GM19395 (cell line): Measurements from ENCODE around the gene PINK1.
A peak's percentile ranks its signal among the peaks of the same experiment; 100 is the strongest.
"Not testable (repeated sequence)": the region's sequence is repeated elsewhere in the genome, so short reads cannot be mapped to it uniquely, and the experiment has no call there.

Source experiments
- ATAC-seq: cut with Tn5 transposase; IDR thresholded peaks from one replicate; pipeline ENCODE4 v1.9.1; 2021; ENCODE audit warnings: mild to moderate bottlenecking, moderate library complexity; ENCODE audit not compliant: unreplicated experiment

Gene PINK1

DNA sequence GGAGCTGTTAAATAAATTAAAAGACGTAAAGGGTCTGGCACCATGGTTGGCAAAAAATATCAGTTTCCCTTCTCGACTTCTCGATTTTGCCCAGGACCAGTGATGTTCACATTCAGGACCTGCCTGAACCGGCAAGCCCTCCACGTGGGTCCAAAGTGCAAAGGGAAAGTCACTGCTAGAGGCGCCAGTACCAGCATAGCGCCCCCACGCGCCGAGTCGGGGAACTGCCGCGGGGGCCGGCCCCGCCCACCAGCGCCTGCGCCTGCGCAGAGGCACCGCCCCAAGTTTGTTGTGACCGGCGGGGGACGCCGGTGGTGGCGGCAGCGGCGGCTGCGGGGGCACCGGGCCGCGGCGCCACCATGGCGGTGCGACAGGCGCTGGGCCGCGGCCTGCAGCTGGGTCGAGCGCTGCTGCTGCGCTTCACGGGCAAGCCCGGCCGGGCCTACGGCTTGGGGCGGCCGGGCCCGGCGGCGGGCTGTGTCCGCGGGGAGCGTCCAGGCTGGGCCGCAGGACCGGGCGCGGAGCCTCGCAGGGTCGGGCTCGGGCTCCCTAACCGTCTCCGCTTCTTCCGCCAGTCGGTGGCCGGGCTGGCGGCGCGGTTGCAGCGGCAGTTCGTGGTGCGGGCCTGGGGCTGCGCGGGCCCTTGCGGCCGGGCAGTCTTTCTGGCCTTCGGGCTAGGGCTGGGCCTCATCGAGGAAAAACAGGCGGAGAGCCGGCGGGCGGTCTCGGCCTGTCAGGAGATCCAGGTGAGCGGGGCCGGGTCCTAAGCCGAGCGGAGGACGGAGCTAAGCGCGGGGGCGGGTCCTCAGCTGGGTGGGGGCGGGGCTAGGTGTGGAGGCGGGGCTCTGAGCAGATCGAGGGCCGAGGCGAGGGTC lies at the start of gene PINK1:
Gene PINK1, plus strand, starts transcription at position 269 of the 875 bp plus-strand sequence. Its CDS starts 91 bp downstream, at position 360.
- ATAC-seq: peak; percentile 68

- ATAC-seq: no peak
Measured at GRCh38 chr1:20584890-20585289, 48.4 kb upstream of the PINK1 start.

GRCh38 chr1:20586953-20587660 lies 46.2 kb upstream of the PINK1 start:
- no peak for ATAC-seq

- no peak for ATAC-seq
Measured at GRCh38 chr1:20587661-20588053, 45.6 kb upstream of the PINK1 start.

- no peak for ATAC-seq
Measured at GRCh38 chr1:20588634-20589225, 44.5 kb upstream of the PINK1 start, which contains the start of gene CDA. Gene CDA (plus strand): TSS chr1:20589097. CDS start chr1:20589130, 33 bp downstream.

DNA sequence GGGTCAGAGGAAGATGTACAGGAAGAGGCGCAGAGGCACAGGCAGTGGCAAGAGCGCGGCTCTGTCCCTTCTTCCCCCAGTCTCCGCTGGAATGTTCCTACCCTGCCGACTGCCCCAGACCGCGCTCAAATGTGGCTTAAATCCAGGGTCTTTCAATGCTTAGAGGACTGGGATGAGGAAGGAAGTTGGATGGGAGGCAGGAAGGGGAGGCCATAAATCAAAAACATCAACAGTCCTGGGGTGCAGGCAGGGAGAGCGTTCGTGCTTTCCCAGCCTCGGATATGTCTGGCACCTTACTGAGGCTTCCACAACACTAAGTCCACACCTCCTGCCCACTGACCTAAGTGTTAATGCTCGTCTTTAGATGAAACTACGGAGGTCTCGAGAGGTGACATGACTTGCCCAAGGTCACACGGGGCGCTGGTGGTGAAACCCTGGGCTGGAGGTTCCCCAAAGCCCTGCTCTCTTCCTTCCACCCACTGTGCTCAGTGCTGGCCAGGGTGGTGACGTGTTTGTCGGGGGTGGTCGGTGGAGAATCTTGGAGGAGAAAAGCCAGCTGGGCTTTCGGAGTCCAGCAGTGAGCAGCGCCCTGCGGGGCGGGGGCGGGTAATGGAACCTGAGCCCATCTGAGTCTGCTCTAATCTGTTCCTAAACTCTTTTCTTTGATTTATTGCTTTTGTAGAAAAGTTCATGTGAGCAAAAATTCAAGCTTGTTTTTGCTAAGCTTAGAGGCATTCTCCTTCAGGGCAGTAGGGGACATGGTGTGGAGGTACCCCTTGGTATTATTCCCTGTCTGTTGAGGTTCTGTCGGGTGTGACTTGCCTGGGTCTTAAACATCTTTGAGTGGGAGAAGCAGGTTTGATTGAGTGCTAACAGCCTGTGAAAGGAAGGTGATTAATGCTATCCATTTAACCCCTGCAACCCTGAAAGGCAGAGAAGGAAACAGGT lies 43.7 kb upstream of the PINK1 start:
- ATAC-seq: no peak

DNA sequence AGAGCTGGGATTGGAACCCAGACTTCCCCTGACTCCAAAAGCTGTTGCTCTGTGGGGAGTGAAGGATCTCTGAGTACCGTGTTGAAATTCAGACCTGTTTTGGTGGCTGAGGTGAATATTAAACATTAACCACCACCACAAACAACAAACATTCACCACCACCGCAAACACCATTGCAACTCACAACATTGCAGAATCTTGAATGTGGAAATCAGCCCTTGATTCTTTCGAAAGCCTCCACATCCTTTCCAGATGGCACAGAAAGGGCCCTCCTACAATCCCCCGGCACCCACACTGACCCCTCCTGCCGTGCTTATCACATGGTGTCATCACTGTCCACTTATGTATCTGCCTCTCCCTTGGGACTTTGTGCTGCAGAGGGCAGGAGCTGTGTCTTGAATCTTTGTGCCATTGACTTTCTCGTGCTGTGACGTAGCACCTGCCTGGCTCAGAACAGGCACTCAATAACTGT lies 42.9 kb upstream of the PINK1 start:
- ATAC-seq: no peak

- ATAC-seq: no peak
Measured at GRCh38 chr1:20593756-20594155, 39.5 kb upstream of the PINK1 start.

- ATAC-seq: no peak
Measured at GRCh38 chr1:20594746-20595145, 38.5 kb upstream of the PINK1 start.

- ATAC-seq: no peak
Measured at GRCh38 chr1:20596106-20596505, 37.2 kb upstream of the PINK1 start.

DNA sequence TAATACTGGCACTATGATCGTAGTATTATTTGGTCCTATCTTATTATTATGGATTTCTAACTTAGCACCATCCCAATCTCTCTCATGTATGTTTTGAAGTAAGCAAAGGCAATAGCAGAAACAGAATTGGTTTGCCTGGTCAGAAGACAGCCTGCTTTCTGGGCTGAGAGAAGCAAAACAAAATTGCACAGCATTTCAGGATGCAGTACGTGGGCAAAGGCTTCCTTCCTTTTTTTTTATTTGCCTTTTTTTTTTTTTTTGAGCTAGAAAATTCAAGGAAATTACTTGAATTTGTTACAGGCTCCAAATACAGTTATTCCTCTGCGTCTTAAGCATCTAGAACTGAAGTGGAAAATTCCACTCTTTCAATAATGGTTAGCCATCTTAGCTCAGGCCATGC lies 35.6 kb upstream of the PINK1 start:
- no peak for ATAC-seq

- ATAC-seq: no peak
Measured at GRCh38 chr1:20600156-20600555, 33.1 kb upstream of the PINK1 start.

GRCh38 chr1:20601129-20601825 lies 32.0 kb upstream of the PINK1 start:
- ATAC-seq: no peak

DNA sequence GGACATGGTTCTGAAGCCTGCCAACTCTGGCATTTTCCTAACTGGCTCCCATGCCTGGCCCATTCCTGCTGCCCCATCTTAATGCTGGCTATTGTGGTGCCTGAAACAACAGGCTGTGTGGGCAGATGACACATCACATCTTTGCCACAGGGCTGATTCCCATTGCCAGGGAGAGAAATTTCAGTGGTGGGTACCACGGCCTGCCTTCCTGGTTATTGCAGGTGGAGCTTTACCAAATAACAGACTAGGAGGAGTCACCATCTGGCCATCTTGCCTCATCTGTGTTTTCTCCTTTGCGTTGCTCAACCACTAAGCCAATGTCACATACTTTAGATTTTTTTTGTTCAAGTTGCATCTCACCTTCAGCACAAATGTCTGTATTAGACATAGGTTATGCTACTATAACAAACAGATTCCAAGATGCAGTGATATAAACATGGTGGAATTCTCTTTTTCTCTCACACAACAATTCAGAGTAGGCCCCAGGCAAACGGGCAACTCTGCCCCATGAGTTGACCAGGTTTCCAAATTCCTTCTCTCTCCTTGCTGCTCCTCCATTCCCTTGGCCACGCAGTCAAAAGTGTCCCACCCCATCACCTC lies 30.3 kb upstream of the PINK1 start:
- ATAC-seq: no peak

GRCh38 chr1:20603504-20604464 lies 29.5 kb upstream of the PINK1 start:
- ATAC-seq: no peak

GRCh38 chr1:20604678-20605077 lies 28.6 kb upstream of the PINK1 start:
- ATAC-seq: no peak

GRCh38 chr1:20606801-20607570 lies 26.3 kb upstream of the PINK1 start:
- not testable (repeated sequence) for ATAC-seq
